ENCODE measurements around the gene ARL2BP.
A peak's percentile ranks its signal among the peaks of the same experiment; 100 is the strongest.
"Not testable (repeated sequence)": the region's sequence is repeated elsewhere in the genome, so short reads cannot be mapped to it uniquely, and the experiment has no call there.

ARL2BP gene

GRCh38 chr16:57244767-57245471, at the start of gene ARL2BP:
Gene ARL2BP (plus strand): TSS chr16:57245259. CDS start chr16:57245368, 109 bp downstream.
- peak; percentile 38 for TF ChIP-seq CTCF (conservative IDR thresholded peaks at IDR 0.05; ENCODE audit: low read depth)
- CTCF ChIA-PET = interaction anchor here (1.0 to 1.1 kb wide), 2 partner anchors 152 to 172 kb away, joined by 3 to 6 read pairs; no protein-coding TSS in a partner anchor
- POLR2A ChIA-PET (ENCODE audit: low non-redundant PET) = no interaction called here
- peak; percentile 100 for DNase-seq (ENCODE audit: low spot score)
- peak within 1 kb of the TSS; percentile 90 for H3K27ac ChIP-seq

GRCh38 chr16:57196286-57196685, 48.8 kb upstream of the ARL2BP start:
- H3K27ac ChIP-seq = no peak overlapping the region
- TF ChIP-seq CTCF (conservative IDR thresholded peaks at IDR 0.05; ENCODE audit: low read depth) = no peak
- ChIA-PET POLR2A (ENCODE audit: low non-redundant PET) (no interaction called here), CTCF (no interaction called here)
- DNase-seq (ENCODE audit: low spot score) = no peak

- CTCF ChIA-PET = no interaction called here
- DNase-seq (ENCODE audit: low spot score) = no peak
- no peak overlapping the region for H3K27ac ChIP-seq
- POLR2A ChIA-PET (ENCODE audit: low non-redundant PET) = no interaction called here
- TF ChIP-seq CTCF (conservative IDR thresholded peaks at IDR 0.05; ENCODE audit: low read depth) = no peak
Measured at GRCh38 chr16:57196753-57197152, 48.3 kb upstream of the ARL2BP start.

GRCh38 chr16:57200321-57200720, 44.7 kb upstream of the ARL2BP start:
- DNase-seq (ENCODE audit: low spot score); CTCF ChIA-PET; POLR2A ChIA-PET (ENCODE audit: low non-redundant PET); H3K27ac ChIP-seq: not testable (repeated sequence)

- DNase-seq (ENCODE audit: low spot score); POLR2A ChIA-PET (ENCODE audit: low non-redundant PET); H3K27ac ChIP-seq; CTCF ChIA-PET: not testable (repeated sequence)
Measured at GRCh38 chr16:57200926-57201325, 44.1 kb upstream of the ARL2BP start.

GRCh38 chr16:57202095-57202886, 42.8 kb upstream of the ARL2BP start:
- no peak for DNase-seq (ENCODE audit: low spot score)
- ChIA-PET POLR2A (ENCODE audit: low non-redundant PET) (no interaction called here), CTCF (no interaction called here)
- H3K27ac ChIP-seq = no peak overlapping the region
- TF ChIP-seq CTCF (conservative IDR thresholded peaks at IDR 0.05; ENCODE audit: low read depth) = no peak

- POLR2A ChIA-PET (ENCODE audit: low non-redundant PET) = no interaction called here
- no peak overlapping the region for H3K27ac ChIP-seq
- CTCF ChIA-PET = interaction anchor here (1.1 kb wide), 1 partner anchor 33 kb away, joined by 3 read pairs; no protein-coding TSS in a partner anchor
- no peak for TF ChIP-seq CTCF (conservative IDR thresholded peaks at IDR 0.05; ENCODE audit: low read depth)
- DNase-seq (ENCODE audit: low spot score) = no peak
Measured at GRCh38 chr16:57203451-57203850, 41.6 kb upstream of the ARL2BP start.

Data from RWPE1 (cell line).